H54 (cell line): ENCODE results near the gene CASP3.

Source experiments
- DNase-seq: peaks from one replicate; pipeline ENCODE4 v3.0.0; 2011; ENCODE audit warnings: low spot score, mixed read lengths; ENCODE audit not compliant: insufficient read length
- FAIRE-seq: peaks from 3 replicates; lab custom pipeline; 2011; peaks lifted over from hg19 to GRCh38; lab: Jason Lieb, UNC
- POLR2A ChIP-seq: IDR thresholded peaks from 2 replicates; pipeline ENCODE4 v1.6.1; 2011; ENCODE audit warnings: low read depth, mild to moderate bottlenecking, low read length

CASP3 gene

DNA sequence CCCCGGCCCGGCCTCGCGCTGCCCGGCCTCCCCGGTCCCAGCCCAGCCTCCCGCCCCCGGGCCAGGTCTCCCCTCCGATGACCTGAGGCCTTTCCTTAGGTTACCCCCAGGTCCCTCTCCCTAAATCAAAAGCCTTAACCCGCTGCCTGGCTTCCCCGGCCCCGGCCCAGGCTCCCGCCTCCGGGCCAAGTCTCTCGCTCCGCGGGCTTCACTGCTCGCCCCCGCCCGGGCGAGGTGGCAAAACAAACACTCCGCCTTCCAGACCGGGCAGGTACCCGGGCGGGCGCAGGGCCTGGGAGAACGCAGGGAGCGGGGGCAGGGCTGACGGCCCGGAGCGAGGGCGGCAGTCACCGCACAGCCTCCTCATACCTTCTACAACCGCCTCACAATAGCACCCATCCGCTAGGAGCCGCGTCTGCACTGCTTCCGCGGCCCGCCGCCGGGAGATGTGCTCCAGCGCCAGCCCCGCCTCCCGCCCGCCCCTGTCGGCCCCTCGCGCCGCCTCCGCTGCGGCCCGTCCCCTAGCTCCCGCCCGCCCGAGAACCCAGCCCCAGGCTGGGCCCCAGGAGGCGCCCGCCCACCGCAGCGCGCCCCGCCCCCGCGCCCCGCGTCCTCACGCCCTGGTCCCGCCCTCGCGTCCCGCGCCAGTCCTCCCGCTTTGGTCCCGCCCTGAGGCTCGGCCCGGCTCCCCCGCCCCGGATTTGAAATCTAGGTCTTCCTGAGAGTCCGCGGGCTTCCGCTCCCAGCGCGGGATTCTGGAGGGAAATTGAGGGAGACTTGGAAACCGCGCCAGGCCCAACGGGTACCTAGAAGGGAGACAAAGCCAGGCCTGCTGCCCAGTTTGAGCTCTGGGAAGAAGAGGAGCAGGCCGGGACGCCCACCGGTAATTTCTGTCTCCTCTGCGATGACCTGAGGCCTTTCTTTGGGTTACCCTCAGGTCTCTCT is at the start of gene CASP3, which contains the start of gene PRIMPOL:
TSS of gene CASP3 (minus strand) at position 422 of the 945 bp plus-strand sequence. CDS start 10,994 bp downstream, outside the sequence.
TSS of gene PRIMPOL (plus strand) at position 713 of the 945 bp plus-strand sequence. CDS start 7,403 bp downstream, outside the sequence.
- DNase-seq (peak; percentile 57), FAIRE-seq (no peak)
- peak; percentile 98 for TF ChIP-seq POLR2A

DNA sequence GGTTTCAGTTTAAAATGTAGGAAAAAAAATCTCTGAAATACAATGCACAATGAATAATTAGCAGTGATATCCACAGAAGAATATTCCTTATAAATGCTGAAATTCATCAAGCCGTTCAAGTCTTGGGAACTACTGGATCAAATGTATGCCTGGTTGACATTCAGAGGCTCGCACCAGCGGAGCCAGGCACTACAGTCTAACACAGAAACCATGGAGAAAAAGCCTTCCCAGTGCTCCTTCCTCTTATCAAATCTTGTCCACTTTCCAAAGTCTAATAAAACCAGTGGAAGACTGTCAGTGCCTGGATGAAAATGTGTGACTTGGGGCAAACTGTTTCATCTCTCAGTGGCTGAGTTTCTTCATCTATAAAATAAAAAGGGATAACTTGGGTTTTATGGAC is 48.7 kb upstream of the CASP3 start:
- TF ChIP-seq POLR2A: no peak
- DNase-seq (no peak), FAIRE-seq (no peak)

- DNase-seq (no peak), FAIRE-seq (no peak)
- no peak for TF ChIP-seq POLR2A
These were observed 46.1 kb upstream of the CASP3 start for GRCh38 chr4:184695178-184695896.

- FAIRE-seq: no peak
- TF ChIP-seq POLR2A: no peak
These were observed 45.2 kb upstream of the CASP3 start for GRCh38 chr4:184694412-184694956.

GRCh38 chr4:184693056-184693455 is 43.8 kb upstream of the CASP3 start:
- TF ChIP-seq POLR2A: no peak
- no peak for FAIRE-seq
- no peak for DNase-seq

More at GRCh38 chr4:184694412-184694956, 45.2 kb upstream of the CASP3 start:
- no peak for DNase-seq

DNA sequence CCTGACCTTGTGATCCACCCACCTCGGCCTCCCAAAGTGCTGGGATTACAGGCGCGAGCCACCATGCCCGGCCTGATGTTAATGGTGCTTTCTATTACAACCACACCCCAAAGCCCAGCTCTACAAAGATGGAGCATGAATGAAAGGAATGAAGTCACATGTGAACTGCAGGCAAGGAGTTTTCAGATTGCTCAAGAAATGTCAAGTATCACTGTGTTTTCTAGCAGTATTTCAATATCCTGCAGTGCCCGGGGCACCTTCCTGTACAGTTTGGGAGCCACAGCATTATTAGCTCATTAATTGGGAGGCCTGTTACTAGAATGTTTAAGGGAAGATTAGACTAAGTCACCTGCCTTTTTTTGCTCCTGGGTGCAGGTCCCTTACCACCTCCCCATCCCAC is 40.4 kb upstream of the CASP3 start:
- DNase-seq: no peak
- no peak for FAIRE-seq
- TF ChIP-seq POLR2A: no peak

- peak; percentile 62 for DNase-seq
- TF ChIP-seq POLR2A: no peak
- peak; percentile 94 for FAIRE-seq
These were observed 39.2 kb upstream of the CASP3 start for GRCh38 chr4:184688447-184688846.

DNA sequence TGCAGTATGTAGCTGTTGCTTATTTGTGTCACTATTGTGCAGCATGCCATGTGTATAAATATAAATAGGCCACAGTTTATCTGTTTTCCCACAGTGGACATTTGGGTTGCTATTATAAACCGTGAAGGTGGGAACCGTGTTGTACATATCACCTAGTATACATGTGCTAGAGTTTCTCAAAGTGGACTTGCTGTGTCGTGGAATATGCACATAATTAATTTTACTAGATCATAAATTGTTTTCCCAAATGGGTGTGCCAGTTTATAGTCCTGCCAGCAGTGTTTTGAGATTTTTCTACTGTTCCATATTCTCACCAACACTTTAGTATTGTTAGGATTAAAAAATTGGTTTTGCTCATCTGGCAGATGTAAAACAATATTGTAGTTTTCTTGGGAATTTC is 38.8 kb upstream of the CASP3 start:
- no peak for FAIRE-seq
- no peak for TF ChIP-seq POLR2A
- DNase-seq: no peak

- no peak for FAIRE-seq
- no peak for TF ChIP-seq POLR2A
- no peak for DNase-seq
These were observed 35.4 kb upstream of the CASP3 start for GRCh38 chr4:184684491-184685189.

DNA sequence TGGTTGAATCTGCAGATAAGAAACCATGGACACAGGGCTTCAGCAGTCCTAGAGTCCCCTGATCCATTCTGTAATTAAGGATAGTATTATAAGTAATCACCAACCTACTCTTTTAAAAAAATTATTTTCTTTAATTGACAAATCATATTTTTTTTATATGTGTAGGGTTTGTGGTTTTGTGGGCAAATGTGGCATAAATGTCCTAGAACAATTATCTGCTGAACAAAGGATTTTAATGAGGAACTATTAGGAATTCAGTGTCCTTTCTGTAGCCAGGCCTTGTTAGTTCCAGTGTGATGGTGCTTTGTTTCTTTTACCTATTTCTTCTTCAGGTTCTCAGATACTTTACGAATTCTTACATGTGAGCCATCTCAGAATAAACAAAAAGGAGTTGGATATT is 32.7 kb upstream of the CASP3 start:
- FAIRE-seq (no peak), DNase-seq (no peak)
- no peak for TF ChIP-seq POLR2A

GRCh38 chr4:184680698-184681097 is 31.5 kb upstream of the CASP3 start:
- DNase-seq (no peak), FAIRE-seq (no peak)

GRCh38 chr4:184675821-184676492 is 26.7 kb upstream of the CASP3 start:
- FAIRE-seq (no peak), DNase-seq (no peak)
- no peak for TF ChIP-seq POLR2A

More at GRCh38 chr4:184680698-184681097, 31.5 kb upstream of the CASP3 start:
- TF ChIP-seq POLR2A: no peak

DNA sequence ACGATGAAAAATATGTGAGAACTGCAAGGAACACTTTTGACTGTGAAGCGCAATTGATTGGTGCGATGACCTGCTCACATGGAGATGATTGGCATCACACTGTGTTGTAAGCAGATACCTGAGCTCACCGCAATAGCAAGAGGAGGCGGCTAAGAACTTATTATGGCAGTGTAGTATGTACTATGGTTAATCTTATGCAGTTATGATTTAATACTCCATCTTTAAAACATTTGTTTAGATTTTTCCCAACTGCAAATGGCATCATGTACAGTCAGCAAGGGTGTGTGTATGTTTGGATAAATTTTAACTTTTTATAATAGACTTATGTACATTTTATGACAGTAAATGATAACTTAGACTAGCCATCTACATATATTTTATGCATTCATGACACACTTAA is 25.8 kb upstream of the CASP3 start:
- DNase-seq: no peak
- TF ChIP-seq POLR2A: no peak
- no peak for FAIRE-seq
